ENCODE data around the gene MLPH. TPM values are rescaled to one million over a fixed set of nuclear protein-coding genes. Genes with fewer than 3 reads are reported as not detected.

MLPH gene
- total and polyA plus RNA-seq, 12 donors, result 9.7 to 60.0 (median 40.8) TPM

- peak overlapping the region in 8 of 10 donors; percentile 20 to 87 (median 82) for H3K27ac ChIP-seq
- H3K36me3 ChIP-seq, result peaks cover 0 to 4% (median 0%) of the 10 kb centered on the region in 9 donors
- peaks cover 5 to 44% (median 32%) of the 10 kb centered on the region in 9 donors for H3K4me1 ChIP-seq
- H3K4me3 ChIP-seq, result no peak overlapping the region
- 80 to 87% methylated on average over 4 to 6 of the region's 6 CpGs for WGBS, 2 donors
- intact Hi-C loops (cut with DNase I), result loop anchor here in 5 of 10 donors (2.0 to 10.0 kb wide), 4 partner anchors 57 to 269 kb away; no protein-coding TSS in a partner anchor
- ATAC-seq (no peak), DNase-seq (no peak)
- H3K27me3 ChIP-seq, result no peaks in the 10 kb centered on the region
- H3K9me3 ChIP-seq, result no peaks in the 10 kb centered on the region
- no peak for TF ChIP-seq CTCF (IDR thresholded peaks at IDR 0.05)
Measured at GRCh38 chr2:237515621-237516275, 28.7 kb downstream of the MLPH start.

- ATAC-seq, result no peak
- H3K9me3 ChIP-seq, result no peaks in the 10 kb centered on the region
- intact Hi-C loops (cut with DNase I), result loop anchor here in 5 of 10 donors (5.0 to 10.0 kb wide), 3 partner anchors 228 to 268 kb away; no protein-coding TSS in a partner anchor
- H3K36me3 ChIP-seq, result peaks cover 0 to 1% (median 0%) of the 10 kb centered on the region in 9 donors
- H3K4me3 ChIP-seq, result no peak overlapping the region
- no peak for DNase-seq
- no peaks in the 10 kb centered on the region for H3K27me3 ChIP-seq
- no peak overlapping the region for H3K27ac ChIP-seq
- no peak for TF ChIP-seq CTCF (IDR thresholded peaks at IDR 0.05)
- H3K4me1 ChIP-seq, result peaks cover 5 to 39% (median 27%) of the 10 kb centered on the region in 9 donors
- WGBS, 2 donors, result 62 to 97% methylated on average over 4 of the region's 4 CpGs
Measured at GRCh38 chr2:237517163-237517562, 30.1 kb downstream of the MLPH start.

- Histone ChIP-seq H3K36me3 (no peaks in the 10 kb centered on the region), H3K4me1 (peaks cover 5 to 33% (median 26%) of the 10 kb centered on the region in 9 donors)
- intact Hi-C loops (cut with DNase I), result loop anchor here in 5 of 10 donors (5.0 to 10.0 kb wide), 3 partner anchors 227 to 267 kb away; no protein-coding TSS in a partner anchor
Measured at GRCh38 chr2:237517990-237518389, 30.9 kb downstream of the MLPH start.

More at GRCh38 chr2:237517990-237518389, 30.9 kb downstream of the MLPH start:
- no peak for DNase-seq
- H3K27ac ChIP-seq, result no peak overlapping the region
- TF ChIP-seq CTCF (IDR thresholded peaks at IDR 0.05), result no peak
- no peaks in the 10 kb centered on the region for H3K27me3 ChIP-seq
- no peaks in the 10 kb centered on the region for H3K9me3 ChIP-seq
- 82 to 92% methylated on average over 1 of the region's 1 CpG for WGBS, 2 donors
- no peak for ATAC-seq
- H3K4me3 ChIP-seq, result no peak overlapping the region

Measured in heart right ventricle (tissue), 16 donors.